ENCODE results near the gene MDGA2.

The MDGA2 gene

DNA sequence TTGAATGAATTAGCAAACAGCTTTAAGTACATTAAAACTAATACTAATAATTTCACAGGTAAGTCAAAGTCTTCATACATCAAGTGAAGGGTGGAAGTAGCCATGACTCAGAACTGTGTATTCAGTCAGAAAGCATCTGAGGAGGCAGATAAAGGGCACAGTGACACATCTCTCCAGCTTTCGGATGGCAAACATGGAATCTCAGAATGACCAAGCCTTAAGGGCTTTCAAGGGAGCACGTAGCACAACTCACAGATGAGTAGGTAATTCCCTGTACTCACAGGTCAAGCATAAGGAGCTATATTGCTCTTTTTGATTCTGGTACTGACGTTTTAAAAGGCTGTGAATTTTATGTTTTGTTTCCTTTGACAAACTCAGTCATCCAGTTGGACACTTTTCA is 56.0 kb downstream of the MDGA2 start:
- CTCF ChIA-PET = no interaction called here
- no peak for TF ChIP-seq ELF4 (IDR thresholded peaks at IDR 0.05)
- POLR2A ChIA-PET = no interaction called here
- DNase-seq (ENCODE audit: extremely low spot score) = no peak

DNA sequence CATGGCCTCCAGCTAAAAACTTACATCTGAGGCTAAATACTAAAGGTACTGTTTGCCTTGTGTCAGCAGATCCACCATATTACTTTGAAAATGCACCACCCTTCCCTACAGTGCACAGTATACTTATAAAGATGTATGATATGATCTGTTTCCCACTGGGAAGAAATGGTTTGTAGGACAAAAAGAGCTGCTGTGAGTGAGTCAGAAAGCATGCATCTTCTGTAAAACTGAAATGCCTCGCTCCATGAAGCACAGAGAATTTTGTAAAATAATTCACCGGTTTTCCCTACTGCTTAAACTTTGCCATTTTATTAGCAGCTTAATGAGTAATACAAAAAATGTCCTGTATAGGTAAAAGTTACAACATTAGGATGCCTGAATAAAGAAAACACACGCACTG is 68.8 kb downstream of the MDGA2 start:
- DNase-seq (ENCODE audit: extremely low spot score) = no peak
- TF ChIP-seq TARDBP (IDR thresholded peaks at IDR 0.05) (no peak), ARNT (IDR thresholded peaks at IDR 0.05) (no peak), HDGF (IDR thresholded peaks at IDR 0.05; ENCODE audit: borderline replicate concordance) (no peak), L3MBTL2 (conservative IDR thresholded peaks at IDR 0.05) (no peak), SUZ12 (IDR thresholded peaks at IDR 0.05) (no peak), ELF4 (IDR thresholded peaks at IDR 0.05) (no peak), FOXK2 (IDR thresholded peaks at IDR 0.05) (no peak), FOXM1 (IDR thresholded peaks at IDR 0.05; ENCODE audit: borderline replicate concordance) (no peak)
- TF ChIP-seq, protein P1, sequence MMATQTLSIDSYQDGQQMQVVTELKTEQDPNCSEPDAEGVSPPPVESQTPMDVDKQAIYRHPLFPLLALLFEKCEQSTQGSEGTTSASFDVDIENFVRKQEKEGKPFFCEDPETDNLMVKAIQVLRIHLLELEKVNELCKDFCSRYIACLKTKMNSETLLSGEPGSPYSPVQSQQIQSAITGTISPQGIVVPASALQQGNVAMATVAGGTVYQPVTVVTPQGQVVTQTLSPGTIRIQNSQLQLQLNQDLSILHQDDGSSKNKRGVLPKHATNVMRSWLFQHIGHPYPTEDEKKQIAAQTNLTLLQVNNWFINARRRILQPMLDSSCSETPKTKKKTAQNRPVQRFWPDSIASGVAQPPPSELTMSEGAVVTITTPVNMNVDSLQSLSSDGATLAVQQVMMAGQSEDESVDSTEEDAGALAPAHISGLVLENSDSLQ (IDR thresholded peaks at IDR 0.05) = no peak
- POLR2A ChIA-PET = no interaction called here
- CTCF ChIA-PET = interaction anchor here (0.5 kb wide), 1 partner anchor 1084 kb away, joined by 3 read pairs; no protein-coding TSS in a partner anchor

DNA sequence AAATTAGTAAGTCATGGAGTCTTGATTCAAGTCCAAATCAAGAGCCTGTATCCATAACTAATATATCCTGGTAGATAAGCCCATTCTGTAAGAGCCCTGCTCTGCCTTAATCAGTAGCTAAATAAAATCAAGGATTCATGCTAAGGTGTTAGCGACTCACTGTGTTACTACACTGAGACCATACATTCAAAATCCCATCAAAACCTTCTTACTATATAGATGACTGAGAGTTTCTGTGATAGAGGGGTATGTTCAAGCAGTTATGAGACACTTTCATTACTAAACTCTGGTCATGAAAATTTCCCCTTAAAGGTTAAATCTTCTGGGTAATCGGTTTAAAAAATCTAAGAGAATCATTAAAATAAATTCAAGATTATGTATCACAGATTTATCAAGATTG is 78.5 kb downstream of the MDGA2 start:
- TF ChIP-seq, protein P1 (IDR thresholded peaks at IDR 0.05) = no peak
- TF ChIP-seq LEF1 (IDR thresholded peaks at IDR 0.05; ENCODE audit: borderline replicate concordance) = no peak
- no peak for TF ChIP-seq NFRKB (IDR thresholded peaks at IDR 0.05)
- TF ChIP-seq FOXA1 (IDR thresholded peaks at IDR 0.05) = no peak
- no peak for TF ChIP-seq L3MBTL2 (conservative IDR thresholded peaks at IDR 0.05)
- TF ChIP-seq HDGF (IDR thresholded peaks at IDR 0.05; ENCODE audit: borderline replicate concordance) = no peak
- no peak for TF ChIP-seq BHLHE40 (IDR thresholded peaks at IDR 0.05; ENCODE audit: borderline replicate concordance)
- no peak for TF ChIP-seq CTBP1 (IDR thresholded peaks at IDR 0.05; ENCODE audit: borderline replicate concordance)
- no peak for TF ChIP-seq TARDBP (IDR thresholded peaks at IDR 0.05)
- TF ChIP-seq ELF4 (IDR thresholded peaks at IDR 0.05) = no peak
- TF ChIP-seq SUZ12 (IDR thresholded peaks at IDR 0.05) = no peak
- TF ChIP-seq ARNT (IDR thresholded peaks at IDR 0.05) = no peak
- no peak for TF ChIP-seq FOXK2 (IDR thresholded peaks at IDR 0.05)
- TF ChIP-seq SP1 (IDR thresholded peaks at IDR 0.05) = no peak
- TF ChIP-seq FOXM1 (IDR thresholded peaks at IDR 0.05; ENCODE audit: borderline replicate concordance) = no peak
- TF ChIP-seq ZNF384 (IDR thresholded peaks at IDR 0.05) = no peak
- no peak for DNase-seq (ENCODE audit: extremely low spot score)
- ChIA-PET CTCF (interaction anchor here (1.1 kb wide), 1 partner anchor 11 kb away, joined by 3 read pairs; no protein-coding TSS in a partner anchor), POLR2A (no interaction called here)

DNA sequence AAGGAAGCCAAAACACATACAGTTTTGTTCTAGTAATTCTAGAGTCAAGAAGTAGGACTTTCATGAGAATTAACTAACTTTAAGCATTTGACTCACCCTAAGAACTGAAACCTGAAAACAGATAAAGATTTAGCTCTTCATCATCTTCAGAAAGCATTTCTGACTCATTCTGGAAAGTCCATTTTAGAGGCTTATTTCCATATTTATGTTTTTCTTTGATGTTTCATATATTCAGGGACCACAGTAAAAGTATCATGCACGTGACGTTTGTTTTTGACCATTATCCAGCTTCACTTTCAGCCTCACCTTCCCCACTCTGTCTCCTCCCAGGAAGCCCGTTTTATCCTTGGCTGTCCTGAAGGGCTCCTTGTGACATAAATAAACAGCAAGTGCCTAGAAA is 79.2 kb downstream of the MDGA2 start:
- CTCF ChIA-PET = interaction anchor here (1.1 kb wide), 1 partner anchor 10 kb away, joined by 3 read pairs; no protein-coding TSS in a partner anchor
- TF ChIP-seq, protein P1 (IDR thresholded peaks at IDR 0.05) = no peak
- TF ChIP-seq ARNT (IDR thresholded peaks at IDR 0.05) (no peak), BHLHE40 (IDR thresholded peaks at IDR 0.05; ENCODE audit: borderline replicate concordance) (no peak), FOXA1 (IDR thresholded peaks at IDR 0.05) (no peak), CTBP1 (IDR thresholded peaks at IDR 0.05; ENCODE audit: borderline replicate concordance) (no peak), SP1 (IDR thresholded peaks at IDR 0.05) (no peak), ELF4 (IDR thresholded peaks at IDR 0.05) (no peak), SUZ12 (IDR thresholded peaks at IDR 0.05) (no peak), TARDBP (IDR thresholded peaks at IDR 0.05) (no peak), HDGF (IDR thresholded peaks at IDR 0.05; ENCODE audit: borderline replicate concordance) (no peak), FOXM1 (IDR thresholded peaks at IDR 0.05; ENCODE audit: borderline replicate concordance) (no peak)

DNA sequence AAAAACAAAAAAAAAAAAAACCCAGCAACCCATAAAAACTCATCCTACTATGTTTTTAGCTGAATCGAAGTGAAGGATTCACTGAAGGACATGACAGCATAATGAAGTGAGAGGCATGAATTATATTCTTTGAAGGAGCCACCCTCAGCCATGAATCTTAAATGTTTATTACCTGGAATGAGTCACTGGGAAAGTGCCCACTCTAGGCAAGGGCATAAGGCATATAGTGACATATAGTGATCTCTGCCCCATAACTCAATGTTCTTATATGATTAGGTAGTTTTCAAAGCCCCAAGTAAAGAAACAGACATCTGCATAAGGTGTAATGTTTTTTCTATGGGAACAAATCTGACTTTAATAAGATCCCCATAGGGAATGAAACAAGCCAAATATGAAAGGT is 79.9 kb downstream of the MDGA2 start:
- no peak for TF ChIP-seq SP1 (IDR thresholded peaks at IDR 0.05)
- no peak for TF ChIP-seq ZNF384 (IDR thresholded peaks at IDR 0.05)
- TF ChIP-seq NFRKB (IDR thresholded peaks at IDR 0.05) = no peak
- no peak for TF ChIP-seq ARNT (IDR thresholded peaks at IDR 0.05)
- TF ChIP-seq FOXA1 (IDR thresholded peaks at IDR 0.05) = no peak
- no peak for TF ChIP-seq FOXK2 (IDR thresholded peaks at IDR 0.05)
- no peak for TF ChIP-seq HDGF (IDR thresholded peaks at IDR 0.05; ENCODE audit: borderline replicate concordance)
- no peak for TF ChIP-seq BHLHE40 (IDR thresholded peaks at IDR 0.05; ENCODE audit: borderline replicate concordance)
- no peak for TF ChIP-seq FOXM1 (IDR thresholded peaks at IDR 0.05; ENCODE audit: borderline replicate concordance)
- no peak for TF ChIP-seq CTBP1 (IDR thresholded peaks at IDR 0.05; ENCODE audit: borderline replicate concordance)
- TF ChIP-seq LEF1 (IDR thresholded peaks at IDR 0.05; ENCODE audit: borderline replicate concordance) = no peak
- TF ChIP-seq L3MBTL2 (conservative IDR thresholded peaks at IDR 0.05) = no peak
- no peak for TF ChIP-seq TARDBP (IDR thresholded peaks at IDR 0.05)
- TF ChIP-seq SUZ12 (IDR thresholded peaks at IDR 0.05) = no peak
- no peak for TF ChIP-seq ELF4 (IDR thresholded peaks at IDR 0.05)
- TF ChIP-seq, protein P1 (IDR thresholded peaks at IDR 0.05) = no peak
- no peak for DNase-seq (ENCODE audit: extremely low spot score)
- ChIA-PET CTCF (interaction anchor here (1.1 kb wide), 1 partner anchor 10 kb away, joined by 3 read pairs; no protein-coding TSS in a partner anchor), POLR2A (no interaction called here)

More for the DNA sequence above, 79.2 kb downstream of the MDGA2 start:
- no peak for DNase-seq (ENCODE audit: extremely low spot score)
- POLR2A ChIA-PET = no interaction called here
